NT2/D1 (cell line): ENCODE data around the gene UMAD1.

Experiments used
- SUZ12 ChIP-seq: IDR thresholded peaks from 2 replicates; pipeline ENCODE4 v1.6.1; 2011; ENCODE audit not compliant: insufficient read length, insufficient read depth; ENCODE audit errors: extremely low read depth
- YY1 ChIP-seq: IDR thresholded peaks from 2 replicates; pipeline ENCODE4 v1.6.1; 2011; ENCODE audit not compliant: insufficient read length, insufficient read depth
- ZNF274 ChIP-seq: IDR thresholded peaks from 2 replicates; pipeline ENCODE4 v1.6.1; 2011; ENCODE audit warnings: mild to moderate bottlenecking, low read depth, low read length

DNA sequence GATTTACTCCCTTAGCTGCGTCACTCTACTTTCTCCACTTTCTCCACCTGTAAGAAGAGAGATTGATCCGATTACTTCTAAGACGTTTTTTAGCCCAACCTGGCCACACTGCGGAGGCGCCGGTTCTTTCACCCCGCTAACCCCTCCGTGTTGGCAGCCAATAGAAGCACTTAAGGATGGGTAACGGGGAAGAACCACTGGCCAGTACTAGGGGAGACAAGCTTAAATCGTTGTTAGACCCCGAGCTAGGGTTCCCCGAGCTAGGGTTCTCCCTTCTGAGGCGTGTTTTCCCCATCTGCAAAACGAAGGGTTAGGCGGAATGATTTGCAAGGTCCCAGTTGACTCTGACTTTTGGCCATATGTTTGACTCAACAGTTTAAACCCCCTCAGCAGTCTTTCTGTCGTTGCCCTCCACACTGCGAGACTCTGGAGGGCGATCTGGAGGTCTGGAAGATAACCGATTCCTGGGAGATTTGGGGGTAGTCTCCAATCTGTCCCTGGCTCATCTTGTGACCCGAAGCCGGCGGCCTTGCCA lies 644 bp downstream of the UMAD1 start:
- TF ChIP-seq YY1 (no peak), ZNF274 (no peak), SUZ12 (no peak)
